Vagina (tissue), 2 donors: ENCODE measurements around the gene CSF3. TPM values are rescaled to one million over a fixed set of nuclear protein-coding genes. Genes with fewer than 3 reads are reported as not detected.
A peak's percentile ranks its signal among the peaks of the same experiment; 100 is the strongest.

ENCODE experiments used
- DNase-seq, 2 donors: peaks; one replicate each; pipeline ENCODE4 v3.0.0-alpha.2; 2017; ENCODE audit errors: extremely low spot score in 2 of 2
- H3K27ac ChIP-seq: fragments of 200-600 bp; sonication (generic); one replicate; pipeline ENCODE4 v1.5.1; 2019
- H3K27me3 ChIP-seq: fragments of 200-600 bp; sonication (generic); one replicate; pipeline ENCODE4 v1.5.1; 2019
- H3K36me3 ChIP-seq, 2 donors: fragments of 200-600 bp; sonication (generic); one replicate each; pipeline ENCODE4 v1.5.1; 2017 to 2019
- H3K4me1 ChIP-seq: fragments of 200-600 bp; sonication (generic); one replicate; pipeline ENCODE4 v1.5.1; 2019
- H3K4me3 ChIP-seq, 2 donors: fragments of 200-600 bp; sonication (generic); 1 replicate in 1 of 2; 2 replicates in 1 of 2; pipeline ENCODE4 v1.5.1; 2016 to 2019
- H3K9me3 ChIP-seq: fragments of 200-600 bp; sonication (generic); one replicate; pipeline ENCODE4 v1.5.1; 2019
- CTCF ChIP-seq, 3 experiments: fragments of 450-650 bp in 2 of 3; fragments of 200-600 bp in 1 of 3; sonication (generic) in 1 of 3; IDR thresholded peaks; one replicate each; pipeline ENCODE4 v1.5.1; 2017 to 2019; ENCODE audit warnings: antibody characterized with exemption in 3 of 3, mild to moderate bottlenecking in 2 of 3, moderate library complexity in 2 of 3
- POLR2A ChIP-seq, 2 donors: fragments of 450-650 bp; IDR thresholded peaks; one replicate each; pipeline ENCODE4 v1.6.1; 2017; ENCODE audit warnings: antibody characterized with exemption in 2 of 2, mild to moderate bottlenecking in 2 of 2, moderate library complexity in 2 of 2
- POLR2AphosphoS5 ChIP-seq, 2 donors: sonication (generic); formaldehyde crosslinking; IDR thresholded peaks; one replicate each; pipeline ENCODE4 v1.9.0; 2017; ENCODE audit warnings: antibody characterized with exemption in 2 of 2, mild to moderate bottlenecking in 2 of 2, low read depth in 1 of 2; ENCODE audit not compliant: insufficient read depth in 1 of 2
- intact Hi-C: fragments of 100-400 bp; cut with DNase I; formaldehyde crosslinking; loops from one replicate; pipeline ENCODE4 v1.15.1; 2023
- total RNA-seq: library from RNA; depleted of rRNA; stranded (reverse); fragments of >200 nt; gene quantifications from one replicate; pipeline ENCODE4 v1.2.3, GENCODE V29; 2016

The CSF3 gene
- total RNA-seq, 1 donor from 2014 or later = 25.3 TPM

DNA sequence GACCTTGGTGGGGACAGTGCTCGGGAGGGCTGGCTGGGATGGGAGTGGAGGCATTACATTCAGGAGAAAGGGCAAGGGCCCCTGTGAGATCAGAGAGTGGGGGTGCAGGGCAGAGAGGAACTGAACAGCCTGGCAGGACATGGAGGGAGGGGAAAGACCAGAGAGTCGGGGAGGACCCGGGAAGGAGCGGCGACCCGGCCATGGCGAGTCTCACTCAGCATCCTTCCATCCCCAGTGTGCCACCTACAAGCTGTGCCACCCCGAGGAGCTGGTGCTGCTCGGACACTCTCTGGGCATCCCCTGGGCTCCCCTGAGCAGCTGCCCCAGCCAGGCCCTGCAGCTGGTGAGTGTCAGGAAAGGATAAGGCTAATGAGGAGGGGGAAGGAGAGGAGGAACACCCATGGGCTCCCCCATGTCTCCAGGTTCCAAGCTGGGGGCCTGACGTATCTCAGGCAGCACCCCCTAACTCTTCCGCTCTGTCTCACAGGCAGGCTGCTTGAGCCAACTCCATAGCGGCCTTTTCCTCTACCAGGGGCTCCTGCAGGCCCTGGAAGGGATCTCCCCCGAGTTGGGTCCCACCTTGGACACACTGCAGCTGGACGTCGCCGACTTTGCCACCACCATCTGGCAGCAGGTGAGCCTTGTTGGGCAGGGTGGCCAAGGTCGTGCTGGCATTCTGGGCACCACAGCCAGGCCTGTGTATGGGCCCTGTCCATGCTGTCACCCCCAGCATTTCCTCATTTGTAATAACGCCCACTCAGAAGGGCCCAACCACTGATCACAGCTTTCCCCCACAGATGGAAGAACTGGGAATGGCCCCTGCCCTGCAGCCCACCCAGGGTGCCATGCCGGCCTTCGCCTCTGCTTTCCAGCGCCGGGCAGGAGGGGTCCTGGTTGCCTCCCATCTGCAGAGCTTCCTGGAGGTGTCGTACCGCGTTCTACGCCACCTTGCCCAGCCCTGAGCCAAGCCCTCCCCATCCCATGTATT, 1.1 kb downstream of the CSF3 start:
- Histone ChIP-seq H3K4me3 (no peak overlapping the region), H3K4me1 (peaks cover 81% of the 10 kb centered on the region), H3K27me3 (no peaks in the 10 kb centered on the region), H3K9me3 (no peaks in the 10 kb centered on the region), H3K36me3 (peaks cover 0 to 9% of the 10 kb centered on the region in 2 donors), H3K27ac (peak overlapping the region; percentile 89)
- intact Hi-C loops = loop anchor here (5.0 kb wide), 2 partner anchors 96 to 151 kb away; no protein-coding TSS in a partner anchor
- DNase-seq = no peak
- TF ChIP-seq CTCF (IDR thresholded peaks at IDR 0.05) = no peak
- TF ChIP-seq POLR2A (IDR thresholded peaks at IDR 0.05) = no peak
- no peak for TF ChIP-seq POLR2AphosphoS5 (IDR thresholded peaks at IDR 0.05; ENCODE audit: insufficient read depth in 1 of 2, low read depth in 1 of 2)

DNA sequence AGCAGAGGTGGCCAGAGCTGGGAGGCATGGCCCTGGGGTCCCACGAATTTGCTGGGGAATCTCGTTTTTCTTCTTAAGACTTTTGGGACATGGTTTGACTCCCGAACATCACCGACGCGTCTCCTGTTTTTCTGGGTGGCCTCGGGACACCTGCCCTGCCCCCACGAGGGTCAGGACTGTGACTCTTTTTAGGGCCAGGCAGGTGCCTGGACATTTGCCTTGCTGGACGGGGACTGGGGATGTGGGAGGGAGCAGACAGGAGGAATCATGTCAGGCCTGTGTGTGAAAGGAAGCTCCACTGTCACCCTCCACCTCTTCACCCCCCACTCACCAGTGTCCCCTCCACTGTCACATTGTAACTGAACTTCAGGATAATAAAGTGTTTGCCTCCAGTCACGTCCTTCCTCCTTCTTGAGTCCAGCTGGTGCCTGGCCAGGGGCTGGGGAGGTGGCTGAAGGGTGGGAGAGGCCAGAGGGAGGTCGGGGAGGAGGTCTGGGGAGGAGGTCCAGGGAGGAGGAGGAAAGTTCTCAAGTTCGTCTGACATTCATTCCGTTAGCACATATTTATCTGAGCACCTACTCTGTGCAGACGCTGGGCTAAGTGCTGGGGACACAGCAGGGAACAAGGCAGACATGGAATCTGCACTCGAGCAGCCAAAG, 2.3 kb downstream of the CSF3 start:
- no peak for DNase-seq
- no peak for TF ChIP-seq CTCF (IDR thresholded peaks at IDR 0.05)
- TF ChIP-seq POLR2A (IDR thresholded peaks at IDR 0.05) = no peak
- no peak for TF ChIP-seq POLR2AphosphoS5 (IDR thresholded peaks at IDR 0.05; ENCODE audit: insufficient read depth in 1 of 2, low read depth in 1 of 2)
- H3K9me3 ChIP-seq = no peaks in the 10 kb centered on the region
- no peak overlapping the region for H3K4me3 ChIP-seq
- peaks cover 94% of the 10 kb centered on the region for H3K4me1 ChIP-seq
- intact Hi-C loops = loop anchor here (5.0 kb wide), 2 partner anchors 95 to 150 kb away; no protein-coding TSS in a partner anchor
- peaks cover 0 to 14% of the 10 kb centered on the region in 2 donors for H3K36me3 ChIP-seq
- no peaks in the 10 kb centered on the region for H3K27me3 ChIP-seq
- peak overlapping the region; percentile 89 for H3K27ac ChIP-seq

DNA sequence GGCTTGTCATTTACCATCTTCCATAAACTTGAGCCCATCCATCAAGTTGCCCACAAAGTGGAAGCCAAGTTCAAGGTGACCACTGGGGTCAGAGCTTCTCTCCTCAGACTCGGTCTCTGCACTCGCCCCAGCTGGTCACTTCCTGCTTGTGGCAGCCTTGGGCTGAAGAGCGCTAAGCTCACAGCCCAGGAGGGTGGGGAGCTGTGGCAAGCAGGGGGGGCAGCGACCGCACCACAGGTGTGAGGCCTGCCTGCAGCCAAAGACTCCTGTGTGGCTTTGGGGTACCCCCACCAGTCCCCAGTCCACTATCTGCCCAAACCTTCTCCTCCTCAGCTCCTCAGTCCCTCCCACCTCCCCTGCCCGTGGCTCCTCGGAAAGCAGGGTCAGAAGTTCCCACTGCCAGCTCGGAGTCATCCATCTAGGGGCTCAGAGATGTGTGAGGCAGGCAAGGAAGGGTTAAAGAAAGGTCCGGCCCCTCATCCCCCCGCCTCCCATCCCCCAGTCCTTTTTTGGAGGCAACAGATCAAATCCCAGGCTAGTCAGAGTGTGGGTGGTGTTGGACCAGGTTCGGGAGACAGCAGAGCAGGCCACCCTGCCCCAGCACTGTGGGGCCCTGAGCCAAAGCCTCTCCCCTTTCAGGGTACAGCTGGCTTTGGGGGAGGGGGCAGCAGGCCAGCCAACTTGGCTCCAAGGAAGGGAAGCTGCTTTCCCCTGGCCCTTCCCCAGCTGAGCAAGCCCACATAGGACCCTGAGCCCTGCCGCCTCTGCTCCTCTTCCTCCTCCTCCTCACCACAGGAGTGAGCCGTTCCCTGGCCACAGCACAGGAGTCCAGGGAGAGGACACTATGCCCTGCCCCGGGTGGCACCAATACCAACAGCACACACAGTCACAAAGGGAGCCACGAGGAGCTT, 3.2 kb downstream of the CSF3 start:
- H3K4me3 ChIP-seq = peak overlapping the region in 1 of 2 donors; percentile 25
- peaks cover 0 to 14% of the 10 kb centered on the region in 2 donors for H3K36me3 ChIP-seq
- H3K27me3 ChIP-seq = no peaks in the 10 kb centered on the region
- intact Hi-C loops = loop anchor here (5.0 kb wide), 2 partner anchors 94 to 149 kb away; no protein-coding TSS in a partner anchor
- DNase-seq = no peak
- H3K9me3 ChIP-seq = no peaks in the 10 kb centered on the region
- TF ChIP-seq POLR2AphosphoS5 (IDR thresholded peaks at IDR 0.05; ENCODE audit: insufficient read depth in 1 of 2, low read depth in 1 of 2) (peak in 1 of 2 donors; percentile 55), POLR2A (IDR thresholded peaks at IDR 0.05) (no peak)
- peaks cover 100% of the 10 kb centered on the region for H3K4me1 ChIP-seq
- H3K27ac ChIP-seq = peak overlapping the region; percentile 89

GRCh38 chr17:40019140-40019991, 4.1 kb downstream of the CSF3 start:
- no peak for TF ChIP-seq CTCF (IDR thresholded peaks at IDR 0.05)
- TF ChIP-seq POLR2A (IDR thresholded peaks at IDR 0.05) = no peak
- peak in 1 of 2 donors; percentile 57 for TF ChIP-seq POLR2AphosphoS5 (IDR thresholded peaks at IDR 0.05; ENCODE audit: insufficient read depth in 1 of 2, low read depth in 1 of 2)
- Histone ChIP-seq H3K27ac (peak overlapping the region; percentile 89), H3K4me1 (peaks cover 100% of the 10 kb centered on the region), H3K27me3 (no peaks in the 10 kb centered on the region), H3K9me3 (no peaks in the 10 kb centered on the region), H3K36me3 (peaks cover 0 to 14% of the 10 kb centered on the region in 2 donors), H3K4me3 (peak overlapping the region in 1 of 2 donors; percentile 25)
- DNase-seq = no peak
- intact Hi-C loops = loop anchor here (5.0 kb wide), 2 partner anchors 93 to 148 kb away; no protein-coding TSS in a partner anchor
